Breast epithelium (tissue), 3 donors: ENCODE measurements around the gene MRPL9.

ENCODE experiments used
- POLR2A ChIP-seq: fragments of 450-650 bp; IDR thresholded peaks from one replicate; pipeline ENCODE4 v1.6.1; 2016; ENCODE audit warnings: antibody characterized with exemption, mild to moderate bottlenecking, moderate library complexity
- POLR2AphosphoS5 ChIP-seq, 3 donors: sonication (generic); formaldehyde crosslinking; IDR thresholded peaks; one replicate each; pipeline ENCODE4 v1.6.1; 2017; ENCODE audit warnings: antibody characterized with exemption in 3 of 3
- TF ChIP-seq, protein P1 (sequence below), 3 donors: fragments of 450-650 bp; IDR thresholded peaks; one replicate each; pipeline ENCODE4 v1.5.1; 2016 to 2017; ENCODE audit warnings: antibody characterized with exemption in 3 of 3, mild to moderate bottlenecking in 3 of 3, moderate library complexity in 3 of 3

DNA sequence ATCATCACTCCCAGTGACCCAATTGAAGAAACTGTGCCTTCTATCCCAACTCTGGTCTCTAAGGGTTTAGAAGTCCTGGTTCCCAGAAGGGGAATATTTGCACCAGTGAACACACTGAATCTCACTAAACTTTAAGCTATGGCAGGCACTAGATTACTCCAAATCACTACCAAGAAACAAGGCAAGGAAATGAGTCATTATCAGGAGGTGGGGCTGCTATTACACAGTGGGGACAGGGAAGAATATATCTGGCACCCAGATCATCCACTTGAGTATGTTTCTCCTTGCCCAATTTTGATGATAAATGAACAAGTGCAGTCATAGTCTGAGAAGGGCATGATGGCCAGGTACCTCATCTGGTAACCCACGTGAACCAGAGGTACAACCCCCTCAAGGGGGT lies 7.0 kb downstream of the MRPL9 start:
- TF ChIP-seq, protein P1, sequence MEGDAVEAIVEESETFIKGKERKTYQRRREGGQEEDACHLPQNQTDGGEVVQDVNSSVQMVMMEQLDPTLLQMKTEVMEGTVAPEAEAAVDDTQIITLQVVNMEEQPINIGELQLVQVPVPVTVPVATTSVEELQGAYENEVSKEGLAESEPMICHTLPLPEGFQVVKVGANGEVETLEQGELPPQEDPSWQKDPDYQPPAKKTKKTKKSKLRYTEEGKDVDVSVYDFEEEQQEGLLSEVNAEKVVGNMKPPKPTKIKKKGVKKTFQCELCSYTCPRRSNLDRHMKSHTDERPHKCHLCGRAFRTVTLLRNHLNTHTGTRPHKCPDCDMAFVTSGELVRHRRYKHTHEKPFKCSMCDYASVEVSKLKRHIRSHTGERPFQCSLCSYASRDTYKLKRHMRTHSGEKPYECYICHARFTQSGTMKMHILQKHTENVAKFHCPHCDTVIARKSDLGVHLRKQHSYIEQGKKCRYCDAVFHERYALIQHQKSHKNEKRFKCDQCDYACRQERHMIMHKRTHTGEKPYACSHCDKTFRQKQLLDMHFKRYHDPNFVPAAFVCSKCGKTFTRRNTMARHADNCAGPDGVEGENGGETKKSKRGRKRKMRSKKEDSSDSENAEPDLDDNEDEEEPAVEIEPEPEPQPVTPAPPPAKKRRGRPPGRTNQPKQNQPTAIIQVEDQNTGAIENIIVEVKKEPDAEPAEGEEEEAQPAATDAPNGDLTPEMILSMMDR (IDR thresholded peaks at IDR 0.05): no peak
- TF ChIP-seq POLR2AphosphoS5 (IDR thresholded peaks at IDR 0.05) (no peak), POLR2A (no peak)
